Measurements from ENCODE around the gene UBAC2. TPM values are rescaled to one million over a fixed set of nuclear protein-coding genes. Genes with fewer than 3 reads are reported as not detected.

Gene UBAC2
- total RNA-seq, 1 experiment from 2014 or later: 134 TPM

GRCh38 chr13:99165753-99166587 is 34.7 kb upstream of the UBAC2 start:
- Histone ChIP-seq H3K27ac (no peak overlapping the region), H3K36me3 (no peaks in the 10 kb centered on the region), H3K27me3 (replicated peaks) (peaks cover 19% of the 10 kb centered on the region), H3K9me3 (replicated peaks) (peaks cover 3% of the 10 kb centered on the region; the same call in 1 of the 2 replicates), H3K4me3 (no peak overlapping the region), H3K4me1 (replicated peaks) (no peaks in the 10 kb centered on the region)
- peak in 1 of 2 experiments; percentile 68 for DNase-seq (ENCODE audit: low read depth in 1 of 2, low spot score in 2 of 2)

- Histone ChIP-seq H3K27me3 (replicated peaks) (peaks cover 34% of the 10 kb centered on the region), H3K27ac (no peak overlapping the region), H3K4me1 (replicated peaks) (0 out of 2 replicates have a peak, but pooled peaks cover 3% of the 10 kb centered on the region), H3K9me3 (replicated peaks) (peaks cover 3% of the 10 kb centered on the region; the same call in 1 of the 2 replicates), H3K4me3 (no peak overlapping the region), H3K36me3 (no peaks in the 10 kb centered on the region)
- peak in 1 of 2 experiments; percentile 76 for DNase-seq (ENCODE audit: low read depth in 1 of 2, low spot score in 2 of 2)
These were observed 27.7 kb upstream of the UBAC2 start for GRCh38 chr13:99172951-99173350.

- Histone ChIP-seq H3K4me3 (no peak overlapping the region), H3K27ac (no peak overlapping the region)
These were observed 27.0 kb upstream of the UBAC2 start for GRCh38 chr13:99173606-99174005.

DNA sequence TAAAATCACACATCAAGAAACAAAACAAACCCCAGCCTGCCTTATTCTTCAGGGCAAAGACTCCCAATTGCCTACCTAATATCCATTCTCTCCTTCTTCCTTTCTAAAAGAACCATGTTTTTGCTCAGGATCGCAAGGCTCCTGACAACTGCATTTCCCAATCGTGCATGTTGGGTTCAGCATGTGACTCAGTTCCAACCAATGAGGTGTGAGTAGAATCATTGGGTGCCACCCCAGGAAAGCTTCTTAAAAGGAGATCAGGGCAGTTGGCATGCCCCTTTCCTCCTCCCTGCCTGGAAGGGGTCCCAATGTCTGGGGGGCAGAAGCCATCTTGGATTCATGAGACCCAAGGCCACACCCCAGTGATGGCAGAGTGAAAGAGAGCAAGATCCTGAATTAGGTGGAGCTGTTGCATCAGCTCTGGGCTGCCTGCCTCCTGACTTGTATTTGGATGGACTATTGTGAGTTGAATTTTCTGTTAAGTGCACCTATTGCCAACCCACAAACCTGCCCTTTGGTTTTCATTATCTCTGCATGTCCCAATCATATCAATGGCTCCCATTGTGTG is 26.0 kb upstream of the UBAC2 start:
- Histone ChIP-seq H3K27ac (no peak overlapping the region), H3K4me3 (no peak overlapping the region), H3K4me1 (replicated peaks) (0 out of 2 replicates have a peak, but pooled peaks cover 3% of the 10 kb centered on the region), H3K9me3 (replicated peaks) (no peaks in the 10 kb centered on the region), H3K27me3 (replicated peaks) (peaks cover 25% of the 10 kb centered on the region), H3K36me3 (no peaks in the 10 kb centered on the region)
- peak in 1 of 2 experiments; percentile 71 for DNase-seq (ENCODE audit: low read depth in 1 of 2, low spot score in 2 of 2)

More at GRCh38 chr13:99173606-99174005, 27.0 kb upstream of the UBAC2 start:
- peak in 1 of 2 experiments; percentile 64 for DNase-seq (ENCODE audit: low read depth in 1 of 2, low spot score in 2 of 2)
- Histone ChIP-seq H3K4me1 (replicated peaks) (0 out of 2 replicates have a peak, but pooled peaks cover 3% of the 10 kb centered on the region), H3K27me3 (replicated peaks) (peaks cover 27% of the 10 kb centered on the region), H3K9me3 (replicated peaks) (no peaks in the 10 kb centered on the region), H3K36me3 (no peaks in the 10 kb centered on the region)

DNA sequence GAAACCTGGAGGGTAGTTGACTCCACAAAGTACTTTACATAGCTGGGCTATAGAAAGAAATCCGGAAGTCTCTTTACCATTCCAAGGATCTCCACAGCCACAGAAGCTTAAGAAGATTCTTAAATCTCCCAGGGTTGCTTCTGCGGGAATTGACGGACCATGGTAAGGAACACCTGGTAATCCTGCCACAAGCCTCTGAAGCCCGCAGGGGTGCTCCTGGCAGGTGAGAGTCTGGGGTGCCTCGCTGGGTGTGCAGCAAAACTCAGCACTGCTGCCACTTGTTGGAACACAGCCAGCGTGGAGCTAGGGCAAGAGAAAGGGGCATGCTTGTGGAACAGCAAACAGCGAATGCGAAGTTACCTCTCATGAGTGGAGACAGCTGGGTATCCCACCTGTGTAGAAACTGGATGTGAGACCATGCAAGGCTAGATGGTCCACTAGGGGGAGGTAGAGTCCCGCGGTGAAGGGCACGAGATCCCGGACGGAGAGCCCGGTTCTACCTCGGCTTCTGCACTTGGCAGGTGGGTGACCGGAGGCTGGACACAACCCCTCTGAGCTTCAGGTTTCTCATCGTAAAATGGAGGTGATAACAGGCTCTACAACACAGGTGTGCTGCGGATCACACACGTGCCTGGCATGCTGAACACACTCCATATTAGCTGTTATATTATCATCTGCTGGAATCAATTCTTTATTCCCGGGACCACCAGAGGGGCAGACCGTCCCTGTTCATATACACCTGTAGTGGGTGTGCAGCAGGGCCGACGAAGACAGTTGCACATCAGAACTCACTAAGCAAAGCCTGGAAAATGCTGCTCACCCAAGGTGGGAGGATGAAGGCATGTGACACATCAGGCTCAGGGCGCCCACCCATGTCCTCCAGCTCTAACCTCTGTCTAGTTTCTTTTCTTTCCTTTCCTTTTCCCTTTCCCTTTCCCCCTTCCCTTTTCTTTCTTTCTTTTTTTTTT is 24.1 kb upstream of the UBAC2 start:
- peak; percentile 92 to 97 for DNase-seq (ENCODE audit: low read depth in 1 of 2, low spot score in 2 of 2)
- Histone ChIP-seq H3K36me3 (no peaks in the 10 kb centered on the region), H3K4me3 (no peak overlapping the region), H3K9me3 (replicated peaks) (no peaks in the 10 kb centered on the region), H3K4me1 (replicated peaks) (0 out of 2 replicates have a peak, but pooled peaks cover 3% of the 10 kb centered on the region), H3K27me3 (replicated peaks) (peaks cover 31% of the 10 kb centered on the region), H3K27ac (no peak overlapping the region)

DNA sequence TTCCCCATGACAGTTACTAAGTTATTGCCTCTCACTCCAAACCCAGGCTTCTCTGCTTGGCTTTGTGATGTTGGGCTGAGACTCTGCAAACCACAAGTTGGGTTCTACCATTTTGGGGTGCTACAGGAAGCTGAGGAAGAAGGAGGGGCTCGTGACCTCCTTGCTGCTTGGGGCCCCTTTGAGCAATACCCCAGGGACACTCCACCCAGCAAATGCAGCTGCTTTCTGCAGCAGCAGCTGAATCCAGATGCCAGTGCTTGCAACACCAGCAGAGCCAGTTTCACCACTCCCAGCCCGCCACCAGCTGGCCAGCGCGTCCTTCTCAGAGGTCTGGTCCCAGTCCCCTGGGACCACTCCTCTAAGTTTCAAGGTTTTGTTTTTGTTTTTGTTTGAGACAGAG is 22.0 kb upstream of the UBAC2 start:
- Histone ChIP-seq H3K9me3 (replicated peaks) (no peaks in the 10 kb centered on the region), H3K27ac (no peak overlapping the region), H3K4me3 (no peak overlapping the region), H3K36me3 (no peaks in the 10 kb centered on the region), H3K27me3 (replicated peaks) (peaks cover 30% of the 10 kb centered on the region), H3K4me1 (replicated peaks) (0 out of 2 replicates have a peak, but pooled peaks cover 3% of the 10 kb centered on the region)
- peak in 1 of 2 experiments; percentile 76 for DNase-seq (ENCODE audit: low read depth in 1 of 2, low spot score in 2 of 2)

DNA sequence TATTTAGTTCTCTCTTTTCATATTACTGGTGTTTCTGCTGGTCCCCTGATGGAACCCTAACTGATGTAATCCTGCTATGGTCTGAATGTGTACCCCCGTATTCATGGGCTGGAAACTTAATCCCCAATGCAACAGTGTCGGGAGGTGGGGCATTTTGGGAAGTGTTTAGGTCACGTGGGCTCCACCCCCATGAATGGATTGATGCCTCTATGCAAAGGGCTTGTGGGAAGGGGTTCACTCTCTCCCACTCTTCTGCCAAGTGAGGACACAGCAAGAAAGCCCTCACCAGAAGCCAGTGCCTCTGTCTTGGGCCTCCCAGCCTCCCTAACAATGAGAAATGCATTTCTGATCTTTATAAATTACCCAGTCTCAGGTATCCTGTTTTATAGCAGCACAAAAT is 21.2 kb upstream of the UBAC2 start:
- H3K4me1 ChIP-seq (replicated peaks): 0 out of 2 replicates have a peak, but pooled peaks cover 3% of the 10 kb centered on the region
- H3K9me3 ChIP-seq (replicated peaks): no peaks in the 10 kb centered on the region
- H3K27ac ChIP-seq: no peak overlapping the region
- no peaks in the 10 kb centered on the region for H3K36me3 ChIP-seq
- H3K27me3 ChIP-seq (replicated peaks): peaks cover 30% of the 10 kb centered on the region
- no peak overlapping the region for H3K4me3 ChIP-seq
- peak in 1 of 2 experiments; percentile 67 for DNase-seq (ENCODE audit: low read depth in 1 of 2, low spot score in 2 of 2)

GRCh38 chr13:99182439-99182838 is 18.2 kb upstream of the UBAC2 start:
- no peak overlapping the region for H3K27ac ChIP-seq
- H3K36me3 ChIP-seq: no peaks in the 10 kb centered on the region
- H3K9me3 ChIP-seq (replicated peaks): no peaks in the 10 kb centered on the region
- H3K27me3 ChIP-seq (replicated peaks): peaks cover 26% of the 10 kb centered on the region
- no peaks in the 10 kb centered on the region for H3K4me1 ChIP-seq (replicated peaks)
- DNase-seq (ENCODE audit: low read depth in 1 of 2, low spot score in 2 of 2): no peak
- no peak overlapping the region for H3K4me3 ChIP-seq

GRCh38 chr13:99185606-99186005 is 15.0 kb upstream of the UBAC2 start:
- no peak for DNase-seq (ENCODE audit: low read depth in 1 of 2, low spot score in 2 of 2)
- no peak overlapping the region for H3K27ac ChIP-seq
- no peaks in the 10 kb centered on the region for H3K9me3 ChIP-seq (replicated peaks)
- H3K27me3 ChIP-seq (replicated peaks): peaks cover 19% of the 10 kb centered on the region
- H3K36me3 ChIP-seq: no peaks in the 10 kb centered on the region
- no peak overlapping the region for H3K4me3 ChIP-seq
- no peaks in the 10 kb centered on the region for H3K4me1 ChIP-seq (replicated peaks)

DNA sequence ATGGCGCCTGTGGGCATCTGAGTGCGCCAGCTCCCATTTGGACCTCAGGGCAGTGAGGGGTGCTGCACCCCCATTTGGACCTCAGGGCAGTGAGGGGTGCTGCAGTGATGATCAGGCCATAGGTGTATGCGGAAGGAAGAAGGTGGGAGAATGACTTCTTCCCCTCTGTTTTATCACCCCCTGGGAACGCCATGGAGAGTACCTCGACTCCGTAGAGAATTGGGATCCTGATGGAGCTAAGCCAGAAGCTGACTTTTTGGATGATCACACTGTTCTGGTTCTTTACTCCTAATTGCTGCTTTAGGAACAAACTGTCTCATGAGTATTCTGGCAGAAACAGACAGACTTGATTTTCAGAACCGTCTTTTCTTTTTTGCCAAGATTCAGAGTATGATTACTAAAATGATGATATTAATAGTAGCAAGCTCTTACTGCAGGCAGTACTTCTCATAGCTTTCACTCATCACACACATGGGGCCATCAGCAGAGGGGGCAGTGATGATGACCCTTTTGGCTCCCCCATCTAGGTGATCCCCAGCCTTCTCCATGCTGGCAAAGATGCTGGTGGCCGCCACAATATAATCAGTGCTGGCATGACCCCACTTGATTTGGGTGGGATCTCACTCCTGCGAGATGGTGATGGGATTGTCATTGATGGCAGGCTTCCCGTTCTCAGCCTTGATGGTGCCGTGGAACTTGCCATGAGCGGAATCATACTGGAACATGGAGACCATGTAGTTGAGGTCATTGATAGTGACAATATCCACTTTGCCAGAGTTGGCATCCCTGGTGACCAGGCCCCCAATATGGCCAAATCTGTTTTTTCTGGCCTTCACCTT is 10.3 kb upstream of the UBAC2 start:
- 0 out of 2 replicates have a peak, but pooled peaks cover 4% of the 10 kb centered on the region for H3K27me3 ChIP-seq (replicated peaks)
- H3K4me1 ChIP-seq (replicated peaks): peaks cover 19% of the 10 kb centered on the region
- no peaks in the 10 kb centered on the region for H3K9me3 ChIP-seq (replicated peaks)
- no peak overlapping the region for H3K4me3 ChIP-seq
- no peaks in the 10 kb centered on the region for H3K36me3 ChIP-seq
- DNase-seq (ENCODE audit: low read depth in 1 of 2, low spot score in 2 of 2): peak in 1 of 2 experiments; percentile 65
- no peak overlapping the region for H3K27ac ChIP-seq

GRCh38 chr13:99191336-99191899 is 9.2 kb upstream of the UBAC2 start:
- 0 out of 2 replicates have a peak, but pooled peaks cover 4% of the 10 kb centered on the region for H3K27me3 ChIP-seq (replicated peaks)
- peak in 1 of 2 experiments; percentile 60 for DNase-seq (ENCODE audit: low read depth in 1 of 2, low spot score in 2 of 2)
- H3K4me3 ChIP-seq: no peak overlapping the region
- H3K27ac ChIP-seq: no peak overlapping the region
- no peaks in the 10 kb centered on the region for H3K36me3 ChIP-seq
- no peaks in the 10 kb centered on the region for H3K9me3 ChIP-seq (replicated peaks)
- H3K4me1 ChIP-seq (replicated peaks): peaks cover 19% of the 10 kb centered on the region

- peak; percentile 64 to 76 for DNase-seq (ENCODE audit: low read depth in 1 of 2, low spot score in 2 of 2)
- Histone ChIP-seq H3K9me3 (replicated peaks) (no peaks in the 10 kb centered on the region), H3K27me3 (replicated peaks) (0 out of 2 replicates have a peak, but pooled peaks cover 4% of the 10 kb centered on the region), H3K4me1 (replicated peaks) (peaks cover 19% of the 10 kb centered on the region), H3K4me3 (no peak overlapping the region), H3K27ac (no peak overlapping the region), H3K36me3 (no peaks in the 10 kb centered on the region)
These were observed 8.7 kb upstream of the UBAC2 start for GRCh38 chr13:99191900-99192399.
